HG03565 (cell line): ENCODE data around the gene SF1.
"Not testable (repeated sequence)": the region's sequence is repeated elsewhere in the genome, so short reads cannot be mapped to it uniquely, and the experiment has no call there.

Experiments
- ATAC-seq: cut with Tn5 transposase; IDR thresholded peaks from one replicate; pipeline ENCODE4 v1.9.1; 2021; ENCODE audit warnings: mild to moderate bottlenecking, moderate library complexity; ENCODE audit not compliant: unreplicated experiment

Gene SF1

GRCh38 chr11:64778473-64779298, at the start of gene SF1:
Gene SF1, minus strand, starts transcription at chr11:64778542. Its CDS starts 150 bp downstream, at chr11:64778392.
- ATAC-seq: peak; percentile 66

- ATAC-seq: no peak
Measured at GRCh38 chr11:64827451-64827839, 49.1 kb upstream of the SF1 start.

GRCh38 chr11:64826578-64827450, 48.5 kb upstream of the SF1 start:
- ATAC-seq: no peak

GRCh38 chr11:64826062-64826461, 47.7 kb upstream of the SF1 start:
- ATAC-seq: no peak

- no peak for ATAC-seq
Measured at GRCh38 chr11:64823568-64824119, 45.3 kb upstream of the SF1 start.

GRCh38 chr11:64817476-64817875, 39.1 kb upstream of the SF1 start:
- no peak for ATAC-seq

- not testable (repeated sequence) for ATAC-seq
Measured at GRCh38 chr11:64815433-64815832, 37.1 kb upstream of the SF1 start.

- ATAC-seq: peak; percentile 39
Measured at GRCh38 chr11:64814712-64815187, 36.4 kb upstream of the SF1 start.

GRCh38 chr11:64813826-64814225, 35.5 kb upstream of the SF1 start:
- no peak for ATAC-seq

GRCh38 chr11:64810891-64811272, 32.5 kb upstream of the SF1 start:
- peak; percentile 13 for ATAC-seq

- ATAC-seq: peak; percentile 42
Measured at GRCh38 chr11:64810271-64810890, 32.0 kb upstream of the SF1 start, which contains the start of gene MEN1. Gene MEN1, minus strand, starts transcription at chr11:64810551. Its CDS starts 442 bp downstream, at chr11:64810109.

- ATAC-seq: no peak
Measured at GRCh38 chr11:64809781-64810241, 31.5 kb upstream of the SF1 start.

GRCh38 chr11:64805481-64805880, 27.1 kb upstream of the SF1 start:
- no peak for ATAC-seq

GRCh38 chr11:64804346-64805210, 26.2 kb upstream of the SF1 start:
- ATAC-seq: no peak

GRCh38 chr11:64803846-64804345, 25.6 kb upstream of the SF1 start:
- no peak for ATAC-seq

GRCh38 chr11:64803158-64803845, 25.0 kb upstream of the SF1 start, which contains the start of gene MAP4K2:
Gene MAP4K2, minus strand, starts transcription at chr11:64803214. Its CDS starts 65 bp downstream, at chr11:64803149.
- no peak for ATAC-seq

GRCh38 chr11:64802370-64803157, 24.2 kb upstream of the SF1 start:
- ATAC-seq: no peak
